ENCODE measurements around the gene GSTO2.

DNA sequence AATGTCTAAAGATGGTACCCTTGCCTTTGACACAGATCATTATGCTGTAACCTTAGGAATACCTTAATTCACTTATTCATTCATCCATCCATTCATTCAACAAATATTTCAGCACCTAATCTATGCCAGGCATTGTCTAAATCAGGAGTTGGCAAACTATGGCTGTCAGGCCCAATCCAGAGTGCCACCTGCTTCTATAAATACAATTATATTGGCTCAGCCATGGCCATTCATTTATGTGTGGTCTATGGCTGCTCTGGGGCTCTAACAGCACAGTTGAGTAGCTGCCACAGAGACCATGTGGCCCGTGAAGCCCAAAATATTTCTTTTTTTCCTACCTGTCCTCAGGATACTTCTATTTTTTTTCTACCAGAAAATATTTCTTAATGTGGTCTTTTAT lies 75.2 kb downstream of the GSTO2 start:
- TF ChIP-seq POLR2AphosphoS5 (IDR thresholded peaks at IDR 0.05; ENCODE audit: borderline replicate concordance, low read depth, low read length), result no peak
- no peak for TF ChIP-seq EZH2 (IDR thresholded peaks at IDR 0.05)
- TF ChIP-seq FOXP2 (optimal IDR thresholded peaks at IDR 0.05; ENCODE audit: control extremely low read depth, extremely low read length, insufficient read depth), result no peak

Measured in SK-N-MC (cell line).